ENCODE measurements around the gene AP1S3.

DNA sequence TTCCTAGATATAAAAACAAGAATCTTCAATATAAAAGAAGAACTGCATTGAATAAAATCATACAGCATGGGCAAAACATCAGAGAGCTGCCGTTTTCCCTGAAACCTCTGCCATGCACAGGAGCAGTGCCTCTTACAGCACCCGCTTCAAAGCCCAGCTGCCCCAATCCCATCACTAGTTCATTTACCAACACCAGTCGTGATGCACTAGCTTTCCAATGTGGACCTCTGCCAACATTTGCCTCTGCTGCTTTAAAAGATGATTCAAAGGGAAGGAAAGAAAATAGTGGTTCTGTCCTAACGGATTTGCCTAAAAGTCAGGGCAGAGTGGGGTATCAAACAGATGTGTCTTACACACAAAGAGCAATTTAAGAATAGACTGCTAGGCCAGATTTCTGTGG lies 43.4 kb upstream of the AP1S3 start:
- TF ChIP-seq, protein P1, sequence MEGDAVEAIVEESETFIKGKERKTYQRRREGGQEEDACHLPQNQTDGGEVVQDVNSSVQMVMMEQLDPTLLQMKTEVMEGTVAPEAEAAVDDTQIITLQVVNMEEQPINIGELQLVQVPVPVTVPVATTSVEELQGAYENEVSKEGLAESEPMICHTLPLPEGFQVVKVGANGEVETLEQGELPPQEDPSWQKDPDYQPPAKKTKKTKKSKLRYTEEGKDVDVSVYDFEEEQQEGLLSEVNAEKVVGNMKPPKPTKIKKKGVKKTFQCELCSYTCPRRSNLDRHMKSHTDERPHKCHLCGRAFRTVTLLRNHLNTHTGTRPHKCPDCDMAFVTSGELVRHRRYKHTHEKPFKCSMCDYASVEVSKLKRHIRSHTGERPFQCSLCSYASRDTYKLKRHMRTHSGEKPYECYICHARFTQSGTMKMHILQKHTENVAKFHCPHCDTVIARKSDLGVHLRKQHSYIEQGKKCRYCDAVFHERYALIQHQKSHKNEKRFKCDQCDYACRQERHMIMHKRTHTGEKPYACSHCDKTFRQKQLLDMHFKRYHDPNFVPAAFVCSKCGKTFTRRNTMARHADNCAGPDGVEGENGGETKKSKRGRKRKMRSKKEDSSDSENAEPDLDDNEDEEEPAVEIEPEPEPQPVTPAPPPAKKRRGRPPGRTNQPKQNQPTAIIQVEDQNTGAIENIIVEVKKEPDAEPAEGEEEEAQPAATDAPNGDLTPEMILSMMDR (IDR thresholded peaks at IDR 0.05 in 8 of 11, conservative IDR thresholded peaks at IDR 0.05 in 3 of 11) = no peak
- TF ChIP-seq POLR2AphosphoS5 (IDR thresholded peaks at IDR 0.05) = no peak
- TF ChIP-seq POLR2A (IDR thresholded peaks at IDR 0.05) = no peak
